Activated CD4-positive, CD25-positive, alpha-beta regulatory T cell treated with anti-CD3 and anti-CD28 coated beads, Interleukin-2, amount 50 U/mL, for 24 hours (primary cell): Measurements from ENCODE around the gene C8G.

Source experiments
- ATAC-seq, 2 donors: fragments of 150-1000 bp; cut with Tn5 transposase; one replicate each; pipeline ENCODE4 v1.10.0; 2021; ENCODE audit warnings: mild to moderate bottlenecking in 1 of 2, moderate library complexity in 1 of 2

Gene C8G

DNA sequence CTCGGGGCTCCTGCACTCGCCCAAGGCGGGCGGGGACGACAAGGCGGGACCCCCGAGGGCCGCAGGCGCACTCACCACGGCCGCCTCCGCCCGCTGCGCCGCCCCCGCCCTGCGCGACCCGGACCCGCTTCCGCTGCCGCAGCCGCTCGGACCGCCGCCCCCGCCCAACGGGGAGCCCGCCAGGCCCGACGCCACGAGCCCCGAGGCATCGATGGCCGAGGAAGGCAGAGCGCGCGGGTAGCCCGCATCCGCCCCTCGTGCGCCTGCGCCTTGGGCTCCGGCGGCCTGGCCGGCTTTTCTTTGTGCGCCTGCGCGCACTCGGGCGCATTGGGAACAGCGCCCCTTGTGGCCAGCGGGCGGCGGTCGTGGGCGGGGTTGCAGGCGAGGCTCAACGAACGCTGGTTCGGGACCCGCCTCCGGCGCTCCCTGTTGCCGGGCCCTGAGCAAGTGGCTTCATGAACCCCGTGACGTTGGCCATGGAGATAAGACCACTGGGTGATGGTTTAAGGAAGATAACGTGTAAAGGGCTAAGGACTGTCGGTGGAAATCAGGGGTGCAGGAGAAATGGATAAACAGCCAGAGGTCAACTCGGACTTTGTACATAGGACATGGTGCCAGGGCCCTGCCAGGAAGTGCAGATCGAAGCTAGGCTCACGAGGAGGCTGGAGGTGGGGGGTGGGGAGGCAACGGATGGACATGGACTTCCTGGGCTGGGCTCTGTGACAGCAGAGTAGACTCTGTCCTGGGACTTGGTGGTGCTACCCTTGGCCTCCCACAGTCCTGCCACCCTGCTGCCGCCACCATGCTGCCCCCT is at the start of gene C8G, which contains the start of gene FBXW5:
C8G (plus strand) TSS at position 725 of the 814 bp plus-strand sequence; CDS start at position 803, 78 bp downstream.
FBXW5 (minus strand) TSS at position 220 of the 814 bp plus-strand sequence. CDS start 655 bp downstream, outside the sequence.
- peak; percentile 76 to 83 for ATAC-seq

GRCh38 chr9:136896027-136896426 is 49.0 kb upstream of the C8G start:
- ATAC-seq = no peak

- ATAC-seq = no peak
These were observed 46.5 kb upstream of the C8G start for GRCh38 chr9:136898483-136899100.

GRCh38 chr9:136899196-136899595 is 45.8 kb upstream of the C8G start:
- ATAC-seq = no peak

- ATAC-seq = no peak
These were observed 44.5 kb upstream of the C8G start for GRCh38 chr9:136900556-136900955.

DNA sequence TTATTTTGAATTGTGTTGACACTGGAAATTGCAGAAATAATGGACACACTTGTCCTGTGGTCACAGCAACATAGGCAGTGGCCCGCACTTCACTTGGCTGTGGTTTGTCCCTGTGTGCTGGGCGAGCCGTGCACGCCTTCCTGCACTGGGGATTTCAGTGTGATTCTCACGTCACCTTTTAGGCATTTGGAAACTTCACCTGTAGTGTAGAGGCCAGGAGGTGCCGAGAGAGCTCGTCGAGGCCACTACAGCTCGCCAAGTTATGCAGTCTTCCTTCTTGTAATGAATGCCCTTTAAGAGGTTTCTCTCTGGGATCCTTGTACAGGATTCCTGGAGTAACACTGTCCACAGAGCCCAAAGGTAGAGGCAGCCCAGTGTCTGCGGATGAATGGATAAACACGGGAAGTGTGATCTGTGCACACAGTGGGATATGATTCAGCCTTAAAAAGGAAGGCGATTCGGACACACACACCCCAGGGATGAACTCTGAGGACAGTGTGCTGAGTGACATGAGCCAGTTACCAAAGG is 44.0 kb upstream of the C8G start:
- no peak for ATAC-seq

DNA sequence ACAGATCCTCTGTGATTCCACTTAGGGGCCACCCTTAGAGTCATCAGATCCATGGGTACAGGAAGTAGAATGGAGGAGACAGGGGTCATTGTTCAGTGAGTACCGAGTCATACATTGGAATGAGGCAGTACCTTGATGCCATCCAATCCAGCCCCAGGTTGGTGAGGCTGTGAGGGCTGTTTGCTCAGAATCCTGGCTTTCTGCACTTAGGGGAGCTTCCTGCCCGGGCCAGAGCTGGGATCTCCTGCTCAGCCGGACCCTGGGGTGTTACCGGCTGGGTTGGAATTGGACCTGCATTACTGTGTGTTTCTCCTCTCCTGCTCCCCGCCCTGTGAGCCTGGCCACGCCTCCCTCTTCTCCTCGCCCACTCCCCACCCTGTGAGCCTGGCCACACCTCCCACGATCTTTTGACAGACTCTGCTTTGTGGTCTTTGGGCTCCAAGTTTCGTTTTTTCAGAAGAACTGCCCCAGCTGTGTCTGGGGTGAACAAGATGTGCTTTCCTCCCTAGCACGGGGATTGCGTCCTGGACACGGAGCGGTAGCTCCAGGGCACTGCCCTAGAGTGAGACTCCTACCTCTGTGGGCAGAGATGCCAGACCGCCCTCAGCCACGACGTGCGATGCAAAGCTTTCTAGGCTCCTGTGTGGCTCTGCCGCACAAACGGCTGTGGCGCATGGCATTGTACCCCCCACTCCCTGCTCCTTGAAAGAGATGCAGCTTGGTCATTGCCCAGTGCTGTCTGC is 43.4 kb upstream of the C8G start:
- peak; percentile 68 to 73 for ATAC-seq

DNA sequence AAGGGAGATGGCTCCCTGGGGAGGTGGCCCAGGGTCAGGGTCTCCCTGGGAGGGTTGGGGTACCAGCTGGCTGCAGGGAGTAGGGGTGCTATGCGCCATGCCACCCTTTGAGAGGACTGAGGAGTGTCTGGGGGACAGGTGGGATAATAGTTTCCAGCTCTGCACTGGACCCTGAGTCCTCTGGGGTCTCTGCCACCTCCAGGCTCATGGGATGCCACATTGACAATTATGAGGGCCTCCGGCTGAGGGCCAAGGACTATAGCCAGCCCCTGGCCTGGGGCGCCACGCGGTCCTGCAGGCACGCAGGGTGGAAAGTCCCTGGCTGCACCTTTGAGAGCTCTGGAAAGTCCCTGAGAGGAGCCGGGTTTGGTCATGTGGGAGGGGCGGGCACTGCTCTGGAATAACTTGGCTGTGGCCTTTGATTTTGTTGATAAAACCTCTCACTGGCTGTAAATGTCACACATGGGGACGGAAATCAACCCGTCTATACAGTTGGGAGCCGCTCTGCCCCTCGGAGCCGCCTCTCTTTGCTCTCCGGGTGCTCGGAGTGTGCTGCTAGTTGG is 42.7 kb upstream of the C8G start:
- peak; percentile 88 to 89 for ATAC-seq

- no peak for ATAC-seq
These were observed 41.9 kb upstream of the C8G start for GRCh38 chr9:136903041-136903554.

DNA sequence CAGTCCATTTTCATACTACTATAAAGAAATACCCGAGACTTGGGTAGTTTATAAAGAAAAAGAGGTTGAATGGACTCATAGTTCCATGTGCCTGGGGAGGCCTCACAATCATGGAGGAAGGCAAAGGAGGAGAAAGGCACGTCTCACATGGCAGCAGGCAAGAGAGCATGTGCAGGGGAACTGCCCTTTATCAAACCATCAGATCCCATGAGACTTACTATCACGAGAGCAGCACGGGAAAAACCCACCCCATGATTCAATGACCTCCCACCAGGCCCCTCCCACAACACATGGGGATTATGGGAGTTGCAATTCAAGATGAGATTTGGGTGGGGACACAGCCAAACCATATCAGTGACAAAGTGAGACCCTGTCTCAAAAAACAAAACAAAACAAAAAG is 38.8 kb upstream of the C8G start:
- no peak for ATAC-seq

DNA sequence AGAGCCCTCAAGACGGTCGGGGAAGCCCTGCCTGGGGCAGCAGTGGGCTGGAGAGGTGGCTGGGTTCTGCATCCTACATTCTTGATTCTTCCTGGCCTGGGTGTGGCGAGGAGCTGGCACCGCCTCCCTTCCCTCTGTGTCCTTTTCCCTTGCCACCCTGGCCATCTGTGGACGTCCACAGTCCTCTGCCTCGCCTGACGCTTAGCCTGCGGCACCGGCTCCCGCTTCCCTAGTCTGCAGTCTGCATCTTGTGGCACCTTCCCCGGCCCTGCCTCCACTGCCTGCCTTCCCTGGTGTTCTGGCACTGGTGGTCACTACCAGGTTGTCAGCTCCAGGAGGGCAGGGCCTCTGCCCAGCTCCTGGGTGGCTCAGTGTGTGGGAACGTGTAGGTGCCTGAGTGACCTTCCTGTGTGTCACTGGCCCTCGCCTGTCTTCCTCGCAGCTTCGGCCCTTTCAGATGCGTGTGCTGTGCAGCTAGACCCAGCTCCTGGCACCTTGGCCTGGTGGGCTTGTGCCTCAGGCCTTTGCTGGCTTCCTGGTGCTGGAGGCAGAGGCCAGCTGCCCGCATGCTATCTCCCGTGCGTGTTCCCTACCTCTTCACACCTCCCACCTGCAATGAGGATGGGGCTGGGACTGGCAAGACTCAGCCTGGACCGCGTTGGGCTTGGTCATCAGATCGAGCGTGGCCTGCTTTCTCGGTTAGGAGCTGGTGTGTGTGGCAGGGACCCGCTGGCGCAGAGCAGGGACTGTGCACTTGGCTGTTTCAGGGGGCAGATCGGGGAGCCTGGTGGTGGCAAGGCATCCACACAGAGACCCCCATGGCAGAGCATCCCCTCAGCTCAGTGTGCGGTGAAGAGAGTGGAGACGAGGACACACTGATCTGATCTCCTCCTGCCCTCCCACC is 37.8 kb upstream of the C8G start:
- no peak for ATAC-seq

DNA sequence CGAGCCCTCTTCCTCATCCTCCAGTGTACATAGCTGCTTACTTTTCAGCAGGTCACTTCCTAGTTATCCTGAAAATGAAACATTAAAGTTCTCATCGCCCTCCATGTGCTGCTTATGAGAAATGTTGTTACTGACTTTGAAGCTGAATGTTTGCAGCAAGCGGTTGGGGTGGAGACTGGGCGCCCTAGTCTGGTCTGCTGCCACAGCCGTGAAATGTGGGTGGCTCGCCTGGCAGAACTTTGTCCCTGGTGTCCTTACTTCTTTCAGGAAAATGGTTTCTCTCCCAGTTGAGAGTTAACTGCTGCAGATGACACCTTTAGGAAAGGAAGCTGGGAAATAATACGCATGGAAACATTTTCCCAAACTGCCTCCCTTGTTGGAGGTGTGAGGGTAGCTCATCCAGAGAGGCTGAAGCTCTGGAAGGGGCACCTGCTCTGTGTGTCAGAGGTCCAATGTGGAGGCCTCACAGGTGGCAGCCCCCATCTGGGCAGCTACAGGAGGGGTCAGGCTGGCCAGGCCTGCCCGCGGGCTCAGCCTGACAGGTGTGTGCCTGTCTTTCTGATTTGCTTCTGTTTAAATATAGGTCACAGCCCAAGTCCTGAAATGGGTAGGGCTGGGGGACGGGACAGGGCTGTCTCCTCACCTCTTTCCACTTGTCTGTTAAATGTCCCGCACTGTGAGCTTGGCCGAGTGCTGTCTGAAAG is 34.7 kb upstream of the C8G start:
- ATAC-seq = no peak

GRCh38 chr9:136910901-136911245 is 34.2 kb upstream of the C8G start:
- no peak for ATAC-seq

GRCh38 chr9:136913701-136914438 is 31.2 kb upstream of the C8G start:
- no peak for ATAC-seq

DNA sequence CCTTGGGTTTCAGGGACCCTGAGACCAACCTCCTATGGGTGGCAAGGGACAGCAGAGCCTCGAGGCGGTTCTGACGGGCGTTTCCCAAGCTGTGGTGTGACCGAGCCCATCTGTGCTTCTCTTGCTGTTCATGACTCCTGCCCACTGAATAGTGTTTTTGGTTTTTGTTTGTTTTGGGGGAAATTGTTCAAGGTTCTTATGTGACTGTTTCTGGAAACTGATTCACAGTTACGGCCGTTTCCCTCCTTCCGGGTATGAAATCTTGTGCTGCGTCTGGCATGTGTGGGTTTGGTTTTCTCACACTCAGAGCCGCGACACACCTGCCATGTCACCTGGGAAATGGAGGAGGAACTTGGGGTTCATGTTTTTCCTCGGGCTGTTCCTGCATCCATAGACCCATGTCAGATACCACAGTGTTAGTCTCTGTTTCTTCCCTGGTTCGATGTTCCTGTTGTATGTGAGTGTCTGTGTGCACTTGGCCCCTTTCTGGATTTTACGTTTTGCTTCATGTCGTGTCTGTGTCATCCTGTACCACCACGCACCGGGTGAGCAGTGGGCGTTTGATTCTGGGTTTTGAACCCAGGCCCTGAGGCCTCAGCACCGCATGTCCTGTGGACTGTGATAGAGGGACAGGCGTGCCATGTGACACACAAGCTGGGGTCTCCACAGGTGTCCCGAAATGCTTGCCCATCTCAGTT is 29.3 kb upstream of the C8G start:
- no peak for ATAC-seq

GRCh38 chr9:136916330-136917184 is 28.5 kb upstream of the C8G start:
- ATAC-seq = no peak

- no peak for ATAC-seq
These were observed 27.1 kb upstream of the C8G start for GRCh38 chr9:136917902-136918301.

DNA sequence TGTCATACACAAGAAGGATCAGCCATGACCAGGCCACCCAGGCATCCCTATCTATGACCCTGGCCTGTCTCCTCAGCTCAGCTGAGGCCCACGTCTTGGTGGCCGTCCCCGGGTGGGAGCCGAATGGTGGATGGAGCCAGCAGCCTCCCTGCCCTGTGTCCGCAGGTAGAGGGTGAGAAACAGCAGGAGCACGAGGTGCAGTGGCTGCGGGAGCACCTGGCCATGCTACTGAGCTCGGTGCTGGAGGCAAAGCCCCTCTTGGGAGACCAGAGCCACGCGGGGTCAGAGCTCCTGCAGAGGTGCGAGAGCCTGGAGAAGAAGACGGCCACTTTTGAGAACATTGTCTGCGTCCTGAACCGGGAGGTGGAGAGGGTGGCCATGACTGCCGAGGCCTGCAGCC is 25.0 kb upstream of the C8G start:
- ATAC-seq = no peak
